WTC11 (cell line): ENCODE measurements around the gene PIWIL4. TPM values are rescaled to one million over a fixed set of nuclear protein-coding genes. Genes with fewer than 3 reads are reported as not detected.
A peak's percentile ranks its signal among the peaks of the same experiment; 100 is the strongest.

Experiments
- ATAC-seq: fragments of 200-7000 bp; cut with Tn5 transposase; 2 replicates; pipeline ENCODE4 v1.10.0; 2021; ENCODE audit warnings: mild to moderate bottlenecking, moderate library complexity
- Bru-seq: library from RNA; stranded (reverse); fragments of 400-500 nt; gene quantifications from one replicate; lab custom pipeline; 2021; lab: Mats Ljungman, UMichigan
- CTCF ChIA-PET: fragments of 300-600 bp; sonication (Branson Sonifier 250); formaldehyde crosslinking; loops from one replicate; lab custom pipeline; 2021; ENCODE audit warnings: antibody characterized with exemption; lab: Charles Lee
- POLR2A ChIA-PET: fragments of 350-600 bp; sonication (Branson Sonifier 250); formaldehyde crosslinking; loops from one replicate; lab custom pipeline; 2021; ENCODE audit warnings: antibody characterized with exemption; lab: Charles Lee
- DNase-seq: peaks from one replicate; pipeline ENCODE4 v3.0.0; 2021; ENCODE audit warnings: low spot score
- H3K27ac Mint-ChIP-seq: 2 replicates; pipeline ENCODE4 v1.8.0; 2021; ENCODE audit warnings: mixed read lengths
- H3K27me3 Mint-ChIP-seq: 2 replicates; pipeline ENCODE4 v1.8.0; 2021; ENCODE audit warnings: low read depth, mild to moderate bottlenecking, moderate library complexity, mixed read lengths
- H3K36me3 Mint-ChIP-seq: 2 replicates; pipeline ENCODE4 v1.8.0; 2021; ENCODE audit warnings: mixed read lengths
- H3K4me1 Mint-ChIP-seq: 2 replicates; pipeline ENCODE4 v1.8.0; 2022; ENCODE audit warnings: mixed read lengths
- H3K4me3 Mint-ChIP-seq: 2 replicates; pipeline ENCODE4 v1.8.0; 2021; ENCODE audit warnings: mild to moderate bottlenecking, moderate library complexity, mixed read lengths
- H3K9me3 Mint-ChIP-seq: 2 replicates; pipeline ENCODE4 v1.8.0; 2021; ENCODE audit warnings: mixed read lengths
- ATF3 ChIP-seq: sonication (generic); formaldehyde crosslinking; conservative IDR thresholded peaks from 2 replicates; pipeline ENCODE4 v1.8.1; 2022; ENCODE audit warnings: mild to moderate bottlenecking, missing genetic modification reagents
- CDX4 ChIP-seq: fragments of 250-450 bp; sonication (Bioruptor Pico); IDR thresholded peaks from 2 replicates; pipeline ENCODE4 v1.9.0; 2021; ENCODE audit warnings: moderate library complexity, mild to moderate bottlenecking, inconsistent platforms, borderline replicate concordance
- CTCF ChIP-seq: fragments of 200-600 bp; IDR thresholded peaks from 2 replicates; pipeline ENCODE4 v1.8.0; 2022; ENCODE audit warnings: antibody characterized with exemption
- JAZF1 ChIP-seq: fragments of 250-450 bp; sonication (Bioruptor Pico); IDR thresholded peaks from 2 replicates; pipeline ENCODE4 v1.9.0; 2021; ENCODE audit warnings: moderate library complexity, mild to moderate bottlenecking, inconsistent platforms
- NR1H2 ChIP-seq: sonication (generic); formaldehyde crosslinking; IDR thresholded peaks from 2 replicates; pipeline ENCODE4 v1.9.0; 2021; ENCODE audit warnings: mild to moderate bottlenecking, moderate library complexity, missing genetic modification reagents
- NR3C1 ChIP-seq: sonication (generic); formaldehyde crosslinking; conservative IDR thresholded peaks from 2 replicates; pipeline ENCODE4 v1.8.1; 2023; ENCODE audit warnings: low read depth, mild to moderate bottlenecking, missing genetic modification reagents
- OVOL2 ChIP-seq: fragments of 250-450 bp; sonication (Bioruptor Pico); IDR thresholded peaks from 2 replicates; pipeline ENCODE4 v1.9.0; 2021; ENCODE audit warnings: mild to moderate bottlenecking, borderline replicate concordance
- STAT6 ChIP-seq: sonication (generic); formaldehyde crosslinking; conservative IDR thresholded peaks from 2 replicates; pipeline ENCODE4 v1.8.1; 2023; ENCODE audit warnings: mild to moderate bottlenecking, low read depth, missing genetic modification reagents, moderate library complexity
- TP53 ChIP-seq: sonication (generic); formaldehyde crosslinking; IDR thresholded peaks from 2 replicates; pipeline ENCODE4 v1.8.1; 2023; ENCODE audit warnings: mild to moderate bottlenecking, missing genetic modification reagents
- ZNF219 ChIP-seq: sonication (generic); formaldehyde crosslinking; IDR thresholded peaks from 2 replicates; pipeline ENCODE4 v1.8.0; 2023; ENCODE audit warnings: missing genetic modification reagents, mild to moderate bottlenecking, borderline replicate concordance
- ZNF416 ChIP-seq: fragments of 250-450 bp; sonication (Bioruptor Pico); IDR thresholded peaks from 2 replicates; pipeline ENCODE4 v1.9.0; 2021; ENCODE audit warnings: mild to moderate bottlenecking, inconsistent platforms
- ZSCAN18 ChIP-seq: fragments of 250-450 bp; sonication (Bioruptor Pico); IDR thresholded peaks from 2 replicates; pipeline ENCODE4 v2.1.2; 2022; ENCODE audit warnings: mild to moderate bottlenecking, moderate library complexity
- long read RNA-seq, 3 experiments: library from RNA in 1 of 3; library from capped mRNA in 1 of 3; library from polyadenylated mRNA in 1 of 3; unstranded in 2 of 3; stranded (forward) in 1 of 3; transcript quantifications; one replicate each; pipeline ENCODE4 v2.0.0, GENCODE V29; 2021
- total RNA-seq: library from RNA; stranded (reverse); gene quantifications from 3 replicates; pipeline ENCODE4 v1.2.3, GENCODE V29; 2021

Gene PIWIL4
- total RNA-seq (0.33 to 0.66 TPM (median 0.62 TPM) in 3 replicates), Bru-seq, nascent RNA (percentile 32 among the genes with signal in this experiment)
- long read RNA-seq, experiment 1, result 0 reads
- long read RNA-seq, experiment 2, partial matches to known transcripts, result 0 of 1 reads
- long read RNA-seq, experiment 2, other reads (novel, unspliced or antisense), result 1 of 1 reads
- long read RNA-seq, experiment 3, result 0 reads

GRCh38 chr11:94567181-94567670, at the start of gene PIWIL4:
TSS of gene PIWIL4 (plus strand) at chr11:94567368. CDS start at chr11:94567519, 151 bp downstream.
- ATAC-seq, result no peak
- peaks cover 8% of the 10 kb centered on the region for H3K4me1 Mint-ChIP-seq
- no peak for TF ChIP-seq CDX4 (CRISPR knock-in tag)
- no peak for TF ChIP-seq ZSCAN18 (CRISPR knock-in tag)
- no peak for TF ChIP-seq JAZF1
- TF ChIP-seq, all 79 proteins: peak for 0
- Mint-ChIP-seq H3K27me3 (peaks cover 2% of the 10 kb centered on the region; the same call in 1 of the 2 replicates), H3K36me3 (no peaks in the 10 kb centered on the region), H3K4me3 (no peak within 1 kb of the TSS), H3K27ac (no peak within 1 kb of the TSS), H3K9me3 (no peaks in the 10 kb centered on the region)
- no peak for DNase-seq
- ChIA-PET POLR2A (no interaction called here), CTCF (interaction anchor here (0.6 kb wide), 1 partner anchor 73 kb away, joined by 4 read pairs; no protein-coding TSS in a partner anchor)

- no peak overlapping the region for H3K4me3 Mint-ChIP-seq
- no peak for DNase-seq
- no peak overlapping the region for H3K27ac Mint-ChIP-seq
- no peaks in the 10 kb centered on the region for H3K4me1 Mint-ChIP-seq
- H3K27me3 Mint-ChIP-seq, result peaks cover 30% of the 10 kb centered on the region
- POLR2A ChIA-PET, result no interaction called here
- H3K36me3 Mint-ChIP-seq, result no peaks in the 10 kb centered on the region
- TF ChIP-seq OVOL2 (CRISPR knock-in tag), result no peak
- no peak for TF ChIP-seq ATF3 (CRISPR knock-in tag)
- no peak for TF ChIP-seq STAT6 (CRISPR knock-in tag)
- no peak for ATAC-seq
- no peaks in the 10 kb centered on the region for H3K9me3 Mint-ChIP-seq
- CTCF ChIA-PET, result no interaction called here
Observed at GRCh38 chr11:94518300-94518699, 48.9 kb upstream of the PIWIL4 start.

- TF ChIP-seq ZNF219 (CRISPR knock-in tag) (no peak), NR1H2 (CRISPR knock-in tag) (no peak), NR3C1 (CRISPR knock-in tag) (no peak), ZNF416 (CRISPR knock-in tag) (no peak), CTCF (0 out of 2 replicates have a peak, but pooled peaks have one; percentile 24), TP53 (CRISPR knock-in tag) (no peak)
- TF ChIP-seq, all 79 proteins: peak for 1
- CTCF ChIA-PET, result interaction anchor here (1.0 kb wide), 2 partner anchors 24 to 222 kb away, joined by 3 to 4 read pairs; partner anchors contain the start of gene FUT4
- POLR2A ChIA-PET, result no interaction called here
- Mint-ChIP-seq H3K9me3 (no peaks in the 10 kb centered on the region), H3K4me1 (no peaks in the 10 kb centered on the region), H3K27me3 (peaks cover 20% of the 10 kb centered on the region), H3K4me3 (no peak overlapping the region), H3K27ac (no peak overlapping the region), H3K36me3 (no peaks in the 10 kb centered on the region)
- DNase-seq (no peak), ATAC-seq (no peak)
Observed at GRCh38 chr11:94519478-94520084, 47.6 kb upstream of the PIWIL4 start.
